Panc1 (cell line): Measurements from ENCODE around the gene ADGRD1. TPM values are rescaled to one million over a fixed set of nuclear protein-coding genes. Genes with fewer than 3 reads are reported as not detected.

Experiments used
- ATAC-seq: fragments of 200-7000 bp; cut with Tn5 transposase; 2 replicates; pipeline ENCODE4 v1.9.1; 2020; ENCODE audit warnings: mild to moderate bottlenecking, moderate library complexity
- BruUV-seq: library from RNA; stranded (reverse); fragments of 400-500 nt; replicated peaks from 2 replicates; lab custom pipeline; 2021; lab: Mats Ljungman, UMichigan
- CTCF ChIA-PET: fragments of 300-600 bp; sonication (Branson Sonifier 250); formaldehyde crosslinking; loops from one replicate; lab custom pipeline; 2022; ENCODE audit warnings: antibody characterized with exemption; lab: Charles Lee
- POLR2A ChIA-PET: fragments of 300-600 bp; sonication (Branson Sonifier 250); formaldehyde crosslinking; loops from one replicate; lab custom pipeline; 2022; ENCODE audit warnings: antibody characterized with exemption; lab: Charles Lee
- DNase-seq: peaks from one replicate; pipeline ENCODE4 v3.0.0-alpha.2; 2010; ENCODE audit warnings: low read depth, low spot score
- H3K27ac ChIP-seq: 2 replicates; pipeline ENCODE4 v1.5.1; 2011; ENCODE audit warnings: mild to moderate bottlenecking, low read length, inconsistent platforms
- H3K27me3 ChIP-seq: fragments of 200-500 bp; sonication (Bioruptor generic); 2 replicates; pipeline ENCODE4 v1.6.0; 2014; ENCODE audit warnings: low read length, inconsistent platforms; ENCODE audit not compliant: control insufficient read depth, insufficient read depth
- H3K36me3 ChIP-seq: fragments of 200-500 bp; sonication (Bioruptor generic); 2 replicates; pipeline ENCODE4 v1.5.1; 2014; ENCODE audit warnings: inconsistent platforms, mild to moderate bottlenecking, low read length, moderate library complexity; ENCODE audit not compliant: control insufficient read depth, insufficient read depth
- H3K4me1 ChIP-seq: 2 replicates; pipeline ENCODE4 v1.5.1; 2011; ENCODE audit warnings: inconsistent platforms, mild to moderate bottlenecking, low read length, moderate library complexity; ENCODE audit not compliant: control insufficient read depth, insufficient read depth
- H3K4me3 ChIP-seq, 2 experiments: 2 replicates each; pipeline ENCODE4 v1.5.1; 2011 to 2012; ENCODE audit warnings: low read depth in 2 of 2, low read length in 2 of 2, mild to moderate bottlenecking in 2 of 2, inconsistent platforms in 1 of 2, moderate library complexity in 1 of 2
- H3K9me3 ChIP-seq: fragments of 200-500 bp; sonication (Bioruptor generic); 2 replicates; pipeline ENCODE4 v1.5.1; 2014; ENCODE audit warnings: low read depth, mild to moderate bottlenecking, inconsistent platforms, low read length, moderate library complexity; ENCODE audit not compliant: control insufficient read depth, insufficient read depth
- CTCF ChIP-seq: fragments of 450-650 bp; IDR thresholded peaks from 2 replicates; pipeline ENCODE4 v1.5.1; 2017; ENCODE audit warnings: mild to moderate bottlenecking
- POLR2AphosphoS5 ChIP-seq: IDR thresholded peaks from 2 replicates; pipeline ENCODE4 v1.6.1; 2012; ENCODE audit warnings: mild to moderate bottlenecking, low read depth, low read length, moderate library complexity
- REST ChIP-seq, 2 experiments: IDR thresholded peaks; 2 replicates each; pipeline ENCODE4 v1.6.1; 2011 to 2012; ENCODE audit warnings: low read depth in 2 of 2, control low read depth in 1 of 2, low read length in 1 of 2, mild to moderate bottlenecking in 1 of 2, moderate library complexity in 1 of 2; ENCODE audit not compliant: insufficient read depth in 1 of 2
- SIN3A ChIP-seq: IDR thresholded peaks from 2 replicates; pipeline ENCODE4 v1.6.1; 2012; ENCODE audit warnings: low read depth, mild to moderate bottlenecking, low read length, moderate library complexity, borderline replicate concordance; ENCODE audit not compliant: insufficient read depth
- TCF7L2 ChIP-seq: IDR thresholded peaks from 2 replicates; pipeline ENCODE4 v1.6.1; 2011; ENCODE audit warnings: mild to moderate bottlenecking, low read depth, low read length, inconsistent platforms
- in situ Hi-C: cut with HindIII; loops from 2 replicates; pipeline ENCODE4 v1.10.0; 2016; ENCODE audit warnings: low sequenced_read_pairs, low pct_unique_long_range_greater_than_20kb
- intact Hi-C: fragments of 100-400 bp; cut with micrococcal nuclease; formaldehyde crosslinking; loops from one replicate; pipeline ENCODE4 v1.10.0; 2022; ENCODE audit not compliant: unreplicated experiment
- total RNA-seq: library from RNA; stranded (reverse); gene quantifications from one replicate; pipeline ENCODE4 v1.2.1, GENCODE V29; 2021; ENCODE audit not compliant: unreplicated experiment

ADGRD1 gene
- total RNA-seq, 1 experiment from 2014 or later: 0.21 TPM

DNA sequence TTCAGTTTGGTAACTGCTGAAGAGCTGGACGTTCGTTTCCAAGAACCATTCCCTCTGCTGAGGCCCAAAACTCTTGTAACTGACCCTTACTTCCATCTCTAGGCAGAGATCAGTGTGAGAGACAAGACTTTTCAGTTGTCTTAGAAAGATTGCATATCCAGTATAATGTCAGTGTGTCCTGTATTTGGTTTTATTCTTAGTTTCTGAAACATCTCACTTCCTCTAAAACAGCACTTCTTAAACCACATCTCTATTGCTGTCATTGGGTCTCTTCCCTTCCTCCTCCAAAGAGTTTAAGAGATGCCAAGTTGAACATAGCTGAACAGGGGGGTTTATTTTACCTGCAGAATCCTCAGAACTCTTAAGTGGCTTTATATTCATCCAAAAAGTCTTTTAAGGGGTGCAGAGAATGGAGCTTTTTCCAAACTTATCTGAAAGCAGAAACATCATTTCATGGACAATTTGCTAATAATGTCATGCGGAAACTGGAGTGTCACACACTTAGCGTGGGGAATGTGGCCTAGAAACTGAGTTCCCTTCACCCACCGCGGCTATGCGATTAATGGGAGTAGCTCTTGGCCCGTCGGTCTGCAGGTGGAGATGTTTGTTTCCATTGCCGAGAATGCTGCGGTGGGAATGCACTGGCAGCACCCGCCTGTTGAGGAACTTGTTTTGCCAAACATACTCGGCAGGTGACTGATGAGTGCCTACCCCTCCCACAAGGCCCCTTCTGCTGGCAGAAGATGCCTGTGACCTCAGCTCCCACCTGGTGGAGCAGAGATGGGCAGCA is 148.2 kb downstream of the ADGRD1 start:
- no peak for ATAC-seq
- peaks cover 3% of the 10 kb centered on the region; the same call in 1 of the 2 replicates for H3K27me3 ChIP-seq
- in situ Hi-C loops: no loop called here

GRCh38 chr12:131102493-131102931 is 148.8 kb downstream of the ADGRD1 start:
- Histone ChIP-seq H3K4me3 (no peak overlapping the region), H3K27ac (no peak overlapping the region), H3K9me3 (no peaks in the 10 kb centered on the region), H3K27me3 (peaks cover 3% of the 10 kb centered on the region; the same call in 1 of the 2 replicates), H3K4me1 (no peaks in the 10 kb centered on the region), H3K36me3 (no peaks in the 10 kb centered on the region)
- POLR2A ChIA-PET: no interaction called here
- in situ Hi-C loops: no loop called here
- no TSS peak for BruUV-seq
- CTCF ChIA-PET: no interaction called here
- DNase-seq (no peak), ATAC-seq (no peak)
- intact Hi-C loops: loop anchor here (5.0 kb wide), 1 partner anchor 350 kb away; no protein-coding TSS in a partner anchor
- TF ChIP-seq SIN3A (no peak), TCF7L2 (no peak), POLR2AphosphoS5 (no peak), REST (IDR thresholded peaks at IDR 0.05; ENCODE audit: insufficient read depth in 1 of 2, low read depth in 2 of 2, low read length in 1 of 2) (no peak), CTCF (no peak)

More for the DNA sequence above, 148.2 kb downstream of the ADGRD1 start:
- no peaks in the 10 kb centered on the region for H3K4me1 ChIP-seq
- H3K9me3 ChIP-seq: no peaks in the 10 kb centered on the region
- H3K4me3 ChIP-seq: no peak overlapping the region
- no peaks in the 10 kb centered on the region for H3K36me3 ChIP-seq
- intact Hi-C loops: loop anchor here (5.0 kb wide), 1 partner anchor 350 kb away; no protein-coding TSS in a partner anchor
- POLR2A ChIA-PET: no interaction called here
- DNase-seq: no peak
- CTCF ChIA-PET: no interaction called here
- BruUV-seq: no TSS peak
- TF ChIP-seq POLR2AphosphoS5 (no peak), SIN3A (no peak), TCF7L2 (no peak)
- no peak overlapping the region for H3K27ac ChIP-seq
